Measurements from ENCODE around the gene TRIM54. TPM values are rescaled to one million over a fixed set of nuclear protein-coding genes. Genes with fewer than 3 reads are reported as not detected.
"Not testable (repeated sequence)": the region's sequence is repeated elsewhere in the genome, so short reads cannot be mapped to it uniquely, and the experiment has no call there.

The TRIM54 gene
- total RNA-seq, 6 donors from 2014 or later, result 0.49 TPM; not detected in 5

DNA sequence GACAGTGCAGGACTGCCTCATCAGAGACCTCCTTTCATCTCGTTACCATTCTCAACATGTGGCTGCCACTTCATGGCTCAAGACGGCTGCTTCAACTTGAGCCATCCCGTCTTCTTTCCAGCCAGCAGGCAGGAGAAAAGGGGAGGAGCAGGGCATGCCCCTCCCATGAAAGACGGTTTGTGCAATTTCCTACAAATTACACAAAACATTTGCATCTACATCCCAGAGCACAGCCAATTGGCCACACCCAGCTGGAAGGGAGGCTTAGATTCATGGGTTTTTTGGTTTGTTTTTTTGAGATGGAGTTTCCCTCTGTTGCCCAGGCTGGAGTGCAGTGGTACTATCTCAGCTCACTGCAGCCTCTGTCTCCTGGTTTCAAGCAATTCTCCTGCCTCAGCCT is 14.3 kb downstream of the TRIM54 start:
- H3K27ac ChIP-seq, result no peak overlapping the region
- no peaks in the 10 kb centered on the region for H3K27me3 ChIP-seq
- no peak overlapping the region for H3K4me3 ChIP-seq
- TF ChIP-seq POLR2A (IDR thresholded peaks at IDR 0.05) (no peak), EP300 (IDR thresholded peaks at IDR 0.05) (no peak), POLR2AphosphoS5 (IDR thresholded peaks at IDR 0.05) (no peak)
- TF ChIP-seq, protein P1, sequence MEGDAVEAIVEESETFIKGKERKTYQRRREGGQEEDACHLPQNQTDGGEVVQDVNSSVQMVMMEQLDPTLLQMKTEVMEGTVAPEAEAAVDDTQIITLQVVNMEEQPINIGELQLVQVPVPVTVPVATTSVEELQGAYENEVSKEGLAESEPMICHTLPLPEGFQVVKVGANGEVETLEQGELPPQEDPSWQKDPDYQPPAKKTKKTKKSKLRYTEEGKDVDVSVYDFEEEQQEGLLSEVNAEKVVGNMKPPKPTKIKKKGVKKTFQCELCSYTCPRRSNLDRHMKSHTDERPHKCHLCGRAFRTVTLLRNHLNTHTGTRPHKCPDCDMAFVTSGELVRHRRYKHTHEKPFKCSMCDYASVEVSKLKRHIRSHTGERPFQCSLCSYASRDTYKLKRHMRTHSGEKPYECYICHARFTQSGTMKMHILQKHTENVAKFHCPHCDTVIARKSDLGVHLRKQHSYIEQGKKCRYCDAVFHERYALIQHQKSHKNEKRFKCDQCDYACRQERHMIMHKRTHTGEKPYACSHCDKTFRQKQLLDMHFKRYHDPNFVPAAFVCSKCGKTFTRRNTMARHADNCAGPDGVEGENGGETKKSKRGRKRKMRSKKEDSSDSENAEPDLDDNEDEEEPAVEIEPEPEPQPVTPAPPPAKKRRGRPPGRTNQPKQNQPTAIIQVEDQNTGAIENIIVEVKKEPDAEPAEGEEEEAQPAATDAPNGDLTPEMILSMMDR (IDR thresholded peaks at IDR 0.05), result no peak
- ATAC-seq (ENCODE audit: low FRiP score in 2 of 2) (peak in 1 of 2 donors; percentile 42), DNase-seq (no peak)
- no peaks in the 10 kb centered on the region for H3K36me3 ChIP-seq
- H3K9me3 ChIP-seq, result no peaks in the 10 kb centered on the region
- no peaks in the 10 kb centered on the region for H3K4me1 ChIP-seq
- WGBS, 2 donors, result 58 to 70% methylated on average over 4 of the region's 4 CpGs

DNA sequence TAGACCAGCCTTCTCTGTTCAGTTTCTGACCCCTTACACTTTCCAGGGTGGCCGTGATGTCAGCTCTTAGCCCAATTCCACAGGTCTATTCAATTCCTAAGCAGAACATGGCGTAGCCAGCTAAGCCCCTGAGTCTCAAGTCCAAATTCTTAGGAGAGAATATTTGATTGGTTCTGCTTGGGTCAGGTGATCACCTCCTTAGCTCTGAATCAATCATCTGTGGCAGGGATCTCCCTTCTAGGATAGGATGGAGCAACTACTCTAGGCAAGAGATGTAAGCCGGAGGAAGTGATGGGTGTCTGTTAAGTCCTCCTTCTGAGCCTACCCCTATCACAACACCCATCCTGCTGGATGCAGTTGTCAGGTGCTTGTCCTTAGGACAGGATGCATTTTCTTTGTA is 15.0 kb downstream of the TRIM54 start:
- TF ChIP-seq POLR2AphosphoS5 (IDR thresholded peaks at IDR 0.05), result no peak
- TF ChIP-seq, protein P1 (IDR thresholded peaks at IDR 0.05), result no peak
- TF ChIP-seq EP300 (IDR thresholded peaks at IDR 0.05), result no peak
- TF ChIP-seq POLR2A (IDR thresholded peaks at IDR 0.05), result no peak
- ATAC-seq (ENCODE audit: low FRiP score in 2 of 2) (no peak), DNase-seq (no peak)
- 87 to 91% methylated on average over 3 of the region's 3 CpGs for WGBS, 2 donors
- no peak overlapping the region for H3K4me3 ChIP-seq
- no peaks in the 10 kb centered on the region for H3K27me3 ChIP-seq
- no peak overlapping the region for H3K27ac ChIP-seq
- no peaks in the 10 kb centered on the region for H3K36me3 ChIP-seq
- no peaks in the 10 kb centered on the region for H3K4me1 ChIP-seq
- no peaks in the 10 kb centered on the region for H3K9me3 ChIP-seq

DNA sequence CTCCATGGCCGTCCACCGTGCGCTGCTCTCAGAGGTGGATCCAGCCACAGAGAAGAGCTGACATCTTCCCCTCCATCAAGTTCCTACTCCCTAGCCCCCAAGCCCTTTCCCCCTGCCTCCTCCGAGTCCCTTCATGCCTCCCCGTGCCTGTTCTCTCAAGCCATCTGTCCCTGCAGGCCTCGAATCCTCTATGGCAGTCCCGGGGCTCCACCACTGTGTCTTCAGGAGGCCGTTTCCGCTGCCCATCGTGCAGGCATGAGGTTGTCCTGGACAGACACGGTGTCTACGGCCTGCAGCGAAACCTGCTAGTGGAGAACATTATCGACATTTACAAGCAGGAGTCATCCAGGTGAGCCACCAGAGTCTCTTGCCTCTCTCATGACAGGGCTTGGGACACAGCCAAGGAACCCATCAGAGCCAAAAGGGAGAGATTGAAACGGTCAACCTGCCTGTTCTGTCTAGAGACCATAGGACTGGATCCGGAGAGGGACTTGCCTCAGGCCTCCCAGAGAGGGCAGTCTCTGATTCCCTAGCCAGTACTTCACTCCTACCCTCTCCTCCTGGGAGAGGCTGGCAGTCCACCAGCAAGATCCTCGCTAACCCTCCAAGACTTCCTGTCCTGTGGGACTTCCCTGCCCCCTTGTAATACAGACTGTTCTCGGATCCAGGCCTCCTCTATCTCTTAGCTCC is 16.3 kb downstream of the TRIM54 start:
- ATAC-seq (ENCODE audit: low FRiP score in 2 of 2), result no peak
- H3K36me3 ChIP-seq, result no peaks in the 10 kb centered on the region

DNA sequence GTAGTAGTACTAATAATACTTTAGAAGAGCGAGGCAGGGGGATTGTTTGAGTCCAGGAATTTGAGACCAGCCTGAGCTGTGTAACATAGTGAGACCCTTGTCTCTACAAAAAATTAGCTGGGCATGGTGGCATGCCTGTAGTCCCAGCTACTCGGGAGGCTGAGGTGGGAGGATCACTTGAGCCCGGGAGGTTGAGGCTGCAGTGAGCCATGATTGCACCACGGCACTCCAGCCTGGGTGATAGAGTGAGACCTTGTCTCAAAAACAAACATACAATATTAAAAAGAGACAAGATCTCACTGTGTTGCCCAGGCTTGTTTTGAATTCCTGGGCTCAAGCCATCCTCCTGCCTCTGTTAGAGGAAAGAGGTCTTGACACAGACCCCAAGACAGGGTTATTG is 18.4 kb downstream of the TRIM54 start:
- H3K27ac ChIP-seq; H3K4me1 ChIP-seq; H3K4me3 ChIP-seq; H3K36me3 ChIP-seq; H3K27me3 ChIP-seq; H3K9me3 ChIP-seq; DNase-seq; ATAC-seq (ENCODE audit: low FRiP score in 2 of 2): not testable (repeated sequence)
- 83 to 85% methylated on average over 4 of the region's 4 CpGs for WGBS, 2 donors

More for the DNA sequence above, 16.3 kb downstream of the TRIM54 start:
- WGBS, 2 donors, result 81 to 87% methylated on average over 17 to 18 of the region's 18 CpGs
- no peaks in the 10 kb centered on the region for H3K27me3 ChIP-seq
- H3K4me1 ChIP-seq, result peaks cover 0 to 9% (median 5%) of the 10 kb centered on the region in 4 donors
- no peak overlapping the region for H3K27ac ChIP-seq
- no peak for TF ChIP-seq POLR2A (IDR thresholded peaks at IDR 0.05)
- TF ChIP-seq EP300 (IDR thresholded peaks at IDR 0.05), result no peak
- TF ChIP-seq, protein P1 (IDR thresholded peaks at IDR 0.05), result no peak
- no peak for TF ChIP-seq POLR2AphosphoS5 (IDR thresholded peaks at IDR 0.05)
- no peaks in the 10 kb centered on the region for H3K9me3 ChIP-seq
- DNase-seq, result peak in 1 of 2 donors; percentile 51
- no peak overlapping the region for H3K4me3 ChIP-seq

DNA sequence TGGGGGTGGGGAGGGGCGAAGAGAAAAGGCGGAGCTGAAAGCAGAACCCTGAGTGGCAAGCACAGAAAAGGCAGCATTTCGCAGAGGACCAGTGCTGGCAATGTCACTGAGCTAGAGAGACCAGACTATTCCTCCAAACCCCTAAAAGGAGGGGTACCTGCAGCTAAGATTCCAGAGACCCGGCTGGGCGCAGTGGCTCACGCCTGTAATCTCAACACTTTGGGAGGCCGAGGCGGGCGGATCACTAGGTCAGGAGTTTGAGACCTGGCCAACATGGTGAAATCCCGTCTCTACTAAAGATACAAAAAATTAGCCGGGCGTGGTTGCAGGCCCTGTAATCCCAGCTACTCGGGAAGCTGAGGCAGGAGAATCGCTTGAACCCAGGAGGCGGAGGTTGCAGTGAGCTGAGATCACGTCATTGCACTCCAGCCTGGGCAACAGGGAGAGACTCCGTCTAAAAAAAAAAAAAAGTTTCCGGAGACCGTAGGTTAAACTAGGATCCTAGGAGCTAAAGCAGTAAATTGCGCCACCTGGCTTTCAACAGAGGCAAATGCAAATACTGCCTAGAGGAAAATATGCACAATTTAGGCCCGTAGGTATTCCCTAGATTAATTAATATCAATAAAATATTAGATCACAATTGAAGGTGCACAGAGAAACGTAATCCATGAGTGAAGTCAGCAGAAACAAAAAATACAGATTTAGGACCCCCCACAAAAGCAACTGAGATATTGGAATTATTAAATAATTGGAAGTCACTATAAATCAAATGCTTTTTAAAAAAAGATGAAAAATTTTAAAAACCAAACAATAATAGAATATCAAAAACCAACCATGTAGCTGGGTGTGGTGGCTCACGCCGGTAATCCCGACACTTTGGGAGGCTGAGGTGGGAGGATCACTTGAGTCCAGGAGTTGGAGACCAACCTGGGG is 21.1 kb downstream of the TRIM54 start:
- no peaks in the 10 kb centered on the region for H3K36me3 ChIP-seq
- H3K4me3 ChIP-seq, result peak overlapping the region in 3 of 4 donors; percentile 31 to 46 (median 44)
- peaks cover 20 to 31% (median 23%) of the 10 kb centered on the region in 4 donors for H3K4me1 ChIP-seq
- H3K9me3 ChIP-seq, result no peaks in the 10 kb centered on the region
- peaks cover 0 to 25% (median 15%) of the 10 kb centered on the region in 4 donors for H3K27me3 ChIP-seq
- WGBS, 2 donors, result 24 to 25% methylated on average over 20 of the region's 25 CpGs
- H3K27ac ChIP-seq, result peak overlapping the region in 2 of 4 donors; percentile 1 to 58
- DNase-seq, result peak in 1 of 2 donors; percentile 77
- TF ChIP-seq, protein P1 (IDR thresholded peaks at IDR 0.05), result peak; percentile 45 to 84 (median 79)
- no peak for TF ChIP-seq POLR2A (IDR thresholded peaks at IDR 0.05)
- ATAC-seq (ENCODE audit: low FRiP score in 2 of 2), result peak; percentile 79 to 88

Measured in upper lobe of left lung (tissue), 6 donors.